GM18505 (cell line): ENCODE measurements around the gene TLK2.

Experiments used
- ATAC-seq: cut with Tn5 transposase; IDR thresholded peaks from one replicate; pipeline ENCODE4 v1.9.1; 2021; ENCODE audit not compliant: unreplicated experiment
- POLR2A ChIP-seq: IDR thresholded peaks from 4 replicates; pipeline ENCODE4 v1.6.1; 2011; ENCODE audit warnings: borderline replicate concordance; ENCODE audit not compliant: insufficient read depth, insufficient read length; ENCODE audit errors: extremely low read depth

Gene TLK2

DNA sequence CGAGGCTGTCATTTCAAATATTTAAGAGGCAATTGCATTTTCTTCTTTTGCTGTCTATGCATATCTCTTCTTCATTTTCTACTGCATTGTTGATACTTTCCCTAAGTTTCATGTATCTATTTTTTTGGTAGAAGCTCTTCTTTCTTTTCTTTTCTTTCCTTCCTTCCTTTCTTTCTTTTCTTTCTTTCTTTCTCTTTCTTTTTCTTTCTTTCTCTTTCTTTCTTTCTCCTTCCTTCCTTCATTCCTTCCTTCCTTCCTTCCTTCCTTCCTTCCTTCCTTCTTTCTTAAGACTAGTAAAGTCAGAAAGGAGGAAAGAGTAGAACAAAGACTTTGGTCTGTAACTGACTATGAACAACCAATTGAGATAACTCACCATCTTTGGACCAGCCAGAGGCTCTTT, 182.7 kb downstream of the TLK2 start:
- TF ChIP-seq POLR2A, result no peak
- ATAC-seq, result no peak

DNA sequence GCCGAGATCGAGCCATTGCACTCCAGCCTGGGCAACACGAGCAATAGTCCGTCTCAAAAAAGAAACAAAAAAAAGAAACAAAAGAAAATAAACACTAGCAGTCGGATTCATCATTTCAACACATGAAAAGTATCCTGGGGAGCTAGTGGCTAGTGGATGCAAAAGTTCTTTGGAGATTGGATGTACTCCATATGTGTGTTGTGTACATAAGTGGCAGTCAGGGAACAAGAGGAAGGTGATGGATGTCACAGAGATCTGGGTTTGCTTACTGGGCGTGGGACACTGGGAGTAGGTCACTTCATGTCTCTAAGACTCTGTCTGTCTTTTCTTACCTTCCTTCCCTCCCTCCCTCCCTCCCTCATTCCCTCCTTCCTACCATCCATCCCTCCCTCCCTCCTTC, 184.2 kb downstream of the TLK2 start:
- TF ChIP-seq POLR2A, result no peak

More for the DNA sequence above, 184.2 kb downstream of the TLK2 start:
- no peak for ATAC-seq
